CD14-positive monocyte (primary cell): ENCODE data around the gene PHACTR3. TPM values are rescaled to one million over a fixed set of nuclear protein-coding genes. Genes with fewer than 3 reads are reported as not detected.

ENCODE experiments used
- DNase-seq, 3 donors: peaks; one replicate each; pipeline ENCODE4 v3.0.0-alpha.2; 2011 to 2022
- H2AFZ ChIP-seq: 2 replicates; pipeline ENCODE4 v1.6.0; 2012; ENCODE audit warnings: mild to moderate bottlenecking, low read depth, low read length, inconsistent platforms; ENCODE audit not compliant: insufficient read depth, poor library complexity, severe bottlenecking
- H3K27ac ChIP-seq, 2 donors: 1 replicate in 1 of 2; 2 replicates in 1 of 2; pipeline ENCODE4 v1.5.1; 2012 to 2013; ENCODE audit warnings: low read length in 2 of 2, control low read depth in 1 of 2, inconsistent platforms in 1 of 2, low read depth in 1 of 2, mild to moderate bottlenecking in 1 of 2
- H3K27me3 ChIP-seq, 2 donors: one replicate each; pipeline versions ENCODE4 v1.6.0 to v1.6.1; 2011 to 2013; ENCODE audit warnings: low read length in 2 of 2; ENCODE audit not compliant: control insufficient read depth in 2 of 2, insufficient read depth in 2 of 2
- H3K36me3 ChIP-seq, 2 donors: replicated peaks in 1 of 2; 1 replicate in 1 of 2; 2 replicates in 1 of 2; pipeline versions ENCODE4 v1.5.1 to v1.6.1; 2012 to 2013; ENCODE audit warnings: low read length in 2 of 2, control low read depth in 1 of 2, inconsistent platforms in 1 of 2, mild to moderate bottlenecking in 1 of 2; ENCODE audit not compliant: insufficient read depth in 2 of 2, control insufficient read depth in 1 of 2
- H3K4me1 ChIP-seq, 2 donors: 1 replicate in 1 of 2; 2 replicates in 1 of 2; pipeline versions ENCODE4 v1.5.1 to v1.6.1; 2012 to 2013; ENCODE audit warnings: low read length in 2 of 2, control low read depth in 1 of 2, inconsistent platforms in 1 of 2, mild to moderate bottlenecking in 1 of 2, moderate library complexity in 1 of 2; ENCODE audit not compliant: insufficient read depth in 2 of 2, control insufficient read depth in 1 of 2
- H3K4me2 ChIP-seq: replicated peaks from 2 replicates; pipeline ENCODE3; 2012; ENCODE audit warnings: low read length, moderate library complexity, mild to moderate bottlenecking; ENCODE audit not compliant: poor library complexity, severe bottlenecking; ENCODE audit errors: extremely low read depth
- H3K4me3 ChIP-seq, 3 experiments: fragments of 200-600 bp in 1 of 3; sonication (generic) in 1 of 3; replicated peaks in 1 of 3; 1 replicate in 2 of 3; 2 replicates in 1 of 3; pipeline ENCODE4 v1.5.1; 2011 to 2013; ENCODE audit warnings: low read length in 3 of 3, mild to moderate bottlenecking in 3 of 3, control low read depth in 2 of 3, low read depth in 2 of 3, inconsistent platforms in 1 of 3, moderate library complexity in 1 of 3
- H3K79me2 ChIP-seq: 2 replicates; pipeline ENCODE4 v1.6.0; 2012; ENCODE audit warnings: mild to moderate bottlenecking, control low read depth, inconsistent platforms, low read length, moderate library complexity; ENCODE audit not compliant: insufficient read depth
- H3K9ac ChIP-seq: 2 replicates; pipeline ENCODE4 v1.6.0; 2017; ENCODE audit warnings: low read length, mild to moderate bottlenecking; ENCODE audit not compliant: insufficient read depth, poor library complexity, severe bottlenecking
- H3K9me3 ChIP-seq, 2 donors: replicated peaks in 1 of 2; 1 replicate in 1 of 2; 2 replicates in 1 of 2; pipeline versions ENCODE4 v1.5.1 to v1.6.1; 2012 to 2013; ENCODE audit warnings: low read length in 2 of 2, control low read depth in 1 of 2; ENCODE audit not compliant: control insufficient read depth in 1 of 2, insufficient read depth in 1 of 2
- H4K20me1 ChIP-seq: 2 replicates; pipeline ENCODE4 v1.6.0; 2012; ENCODE audit warnings: mild to moderate bottlenecking, low read length, control low read depth, moderate library complexity; ENCODE audit not compliant: insufficient read depth
- H3K27ac Mint-ChIP-seq, 7 donors: one replicate each; pipeline ENCODE4 v1.8.0; 2020; ENCODE audit warnings: mild to moderate bottlenecking in 7 of 7, mixed read lengths in 7 of 7, moderate library complexity in 6 of 7, inconsistent platforms in 2 of 7
- H3K27me3 Mint-ChIP-seq, 3 donors: one replicate each; pipeline ENCODE4 v1.8.0; 2021 to 2022; ENCODE audit warnings: low read depth in 3 of 3, mild to moderate bottlenecking in 3 of 3, mixed read lengths in 3 of 3, moderate library complexity in 3 of 3, inconsistent platforms in 1 of 3
- H3K36me3 Mint-ChIP-seq, 2 donors: one replicate each; pipeline ENCODE4 v1.8.0; 2020; ENCODE audit warnings: mixed read lengths in 2 of 2, inconsistent platforms in 1 of 2, mild to moderate bottlenecking in 1 of 2
- H3K4me1 Mint-ChIP-seq: one replicate; pipeline ENCODE4 v1.8.0; 2020; ENCODE audit warnings: mild to moderate bottlenecking, mixed read lengths
- H3K4me3 Mint-ChIP-seq, 2 donors: one replicate each; pipeline ENCODE4 v1.8.0; 2020; ENCODE audit warnings: mild to moderate bottlenecking in 2 of 2, mixed read lengths in 2 of 2, moderate library complexity in 1 of 2
- H3K9me3 Mint-ChIP-seq, 7 donors: one replicate each; pipeline ENCODE4 v1.8.0; 2020 to 2022; ENCODE audit warnings: mixed read lengths in 7 of 7, mild to moderate bottlenecking in 6 of 7, moderate library complexity in 6 of 7, inconsistent platforms in 2 of 7
- WGBS: methylation state at CpG from one replicate; pipeline ENCODE4 v1.1.5; 2013; ENCODE audit warnings: missing lambda C conversion rate; ENCODE audit not compliant: insufficient coverage; 5-methylcytosine and 5-hydroxymethylcytosine counted together
- intact Hi-C, 2 donors: fragments of 100-400 bp; cut with micrococcal nuclease; formaldehyde crosslinking; loops; one replicate each; pipeline versions ENCODE4 v1.15.0 to v1.15.1; 2023
- polyA plus RNA-seq, 3 donors: library from polyadenylated mRNA; depleted of rRNA in 1 of 3; unstranded in 2 of 3; stranded (reverse) in 1 of 3; fragments of 300-500 nt in 2 of 3; fragments of >200 nt in 1 of 3; fragmentation: Illumina TruSeq in 2 of 3; gene quantifications; 1 replicate in 2 of 3; 2 replicates in 1 of 3; pipeline ENCODE4 v1.2.3, GENCODE V29; 2012 to 2021
- TF ChIP-seq, protein P1 (sequence below): fragments of 200-600 bp; IDR thresholded peaks from one replicate; pipeline ENCODE4 v1.8.0; 2022; ENCODE audit warnings: antibody characterized with exemption, mild to moderate bottlenecking

The PHACTR3 gene
- polyA plus RNA-seq, 3 donors, result 0.11 to 0.17 TPM; not detected in 1

DNA sequence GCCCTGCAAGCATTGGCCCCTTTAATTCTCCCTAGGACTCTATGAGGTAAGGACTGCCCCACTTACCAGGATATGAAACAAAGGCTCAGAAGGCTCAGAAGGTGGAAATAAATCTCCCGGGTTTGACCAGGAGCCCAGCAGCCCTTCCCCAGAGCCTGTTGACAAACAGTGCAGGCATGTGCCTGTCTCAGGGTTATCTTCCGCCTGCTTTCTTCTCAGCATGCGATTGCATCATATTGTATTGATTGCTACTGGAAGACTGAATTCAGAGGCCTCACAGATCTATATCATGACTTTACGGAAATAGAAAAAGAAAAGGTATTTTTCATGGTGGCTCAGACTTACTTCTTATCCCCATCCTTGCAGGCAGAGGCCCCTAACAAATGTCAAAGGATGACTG, 92.7 kb downstream of the PHACTR3 start:
- Mint-ChIP-seq H3K36me3 (no peaks in the 10 kb centered on the region), H3K4me3 (no peak overlapping the region), H3K4me1 (no peaks in the 10 kb centered on the region), H3K27me3 (peaks cover 16 to 56% (median 41%) of the 10 kb centered on the region in 3 donors), H3K27ac (no peak overlapping the region), H3K9me3 (no peaks in the 10 kb centered on the region)
- Histone ChIP-seq H3K36me3 (no peaks in the 10 kb centered on the region), H3K79me2 (no peaks in the 10 kb centered on the region), H3K9ac (no peak overlapping the region), H3K4me1 (no peaks in the 10 kb centered on the region), H3K27me3 (peaks cover 10 to 18% of the 10 kb centered on the region in 2 donors), H3K9me3 (no peaks in the 10 kb centered on the region), H3K27ac (no peak overlapping the region), H4K20me1 (no peaks in the 10 kb centered on the region), H3K4me3 (no peak overlapping the region), H2AFZ (no peak overlapping the region), H3K4me2 (no peak overlapping the region)
- DNase-seq, result no peak
- intact Hi-C loops, result no loop called here
- WGBS, result 100% methylated on average over 1 of the region's 4 CpGs
- TF ChIP-seq, protein P1, sequence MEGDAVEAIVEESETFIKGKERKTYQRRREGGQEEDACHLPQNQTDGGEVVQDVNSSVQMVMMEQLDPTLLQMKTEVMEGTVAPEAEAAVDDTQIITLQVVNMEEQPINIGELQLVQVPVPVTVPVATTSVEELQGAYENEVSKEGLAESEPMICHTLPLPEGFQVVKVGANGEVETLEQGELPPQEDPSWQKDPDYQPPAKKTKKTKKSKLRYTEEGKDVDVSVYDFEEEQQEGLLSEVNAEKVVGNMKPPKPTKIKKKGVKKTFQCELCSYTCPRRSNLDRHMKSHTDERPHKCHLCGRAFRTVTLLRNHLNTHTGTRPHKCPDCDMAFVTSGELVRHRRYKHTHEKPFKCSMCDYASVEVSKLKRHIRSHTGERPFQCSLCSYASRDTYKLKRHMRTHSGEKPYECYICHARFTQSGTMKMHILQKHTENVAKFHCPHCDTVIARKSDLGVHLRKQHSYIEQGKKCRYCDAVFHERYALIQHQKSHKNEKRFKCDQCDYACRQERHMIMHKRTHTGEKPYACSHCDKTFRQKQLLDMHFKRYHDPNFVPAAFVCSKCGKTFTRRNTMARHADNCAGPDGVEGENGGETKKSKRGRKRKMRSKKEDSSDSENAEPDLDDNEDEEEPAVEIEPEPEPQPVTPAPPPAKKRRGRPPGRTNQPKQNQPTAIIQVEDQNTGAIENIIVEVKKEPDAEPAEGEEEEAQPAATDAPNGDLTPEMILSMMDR, result no peak

DNA sequence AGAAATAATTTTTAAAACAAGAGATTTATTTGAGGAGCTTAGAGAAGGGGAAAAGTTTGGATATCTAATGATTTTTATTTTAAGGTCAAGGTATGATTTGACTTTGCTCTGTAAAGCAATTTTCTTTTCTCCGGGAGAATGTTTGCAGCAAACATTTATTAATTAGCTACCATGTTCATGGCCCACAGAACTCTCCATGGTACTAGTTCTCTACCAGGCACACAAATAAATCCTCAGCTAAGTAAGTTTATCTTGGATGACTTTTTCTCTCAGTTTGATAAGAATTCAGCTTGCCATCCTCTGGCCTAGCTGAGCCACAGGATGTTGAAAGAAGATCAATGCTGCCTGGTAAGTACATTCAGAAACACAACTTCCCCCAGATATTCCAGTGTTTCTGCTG, 94.3 kb downstream of the PHACTR3 start:
- no peak for DNase-seq
- Mint-ChIP-seq H3K36me3 (no peaks in the 10 kb centered on the region), H3K4me1 (no peaks in the 10 kb centered on the region), H3K4me3 (no peak overlapping the region), H3K27ac (no peak overlapping the region), H3K27me3 (peaks cover 21 to 66% (median 42%) of the 10 kb centered on the region in 3 donors), H3K9me3 (peaks cover 0 to 3% (median 0%) of the 10 kb centered on the region in 7 donors)
- no CpG with 5 or more reads among the region's 1 CpG for WGBS
- Histone ChIP-seq H3K79me2 (no peaks in the 10 kb centered on the region), H2AFZ (no peak overlapping the region), H3K4me3 (no peak overlapping the region), H3K4me1 (no peaks in the 10 kb centered on the region), H4K20me1 (no peaks in the 10 kb centered on the region), H3K9me3 (no peaks in the 10 kb centered on the region), H3K9ac (no peak overlapping the region), H3K4me2 (no peak overlapping the region), H3K36me3 (no peaks in the 10 kb centered on the region), H3K27me3 (peaks cover 24 to 30% of the 10 kb centered on the region in 2 donors), H3K27ac (no peak overlapping the region)
- intact Hi-C loops, result no loop called here
- TF ChIP-seq, protein P1, result no peak
